Ascending aorta (tissue), 2 donors: ENCODE measurements around the gene ABCB8. TPM values are rescaled to one million over a fixed set of nuclear protein-coding genes. Genes with fewer than 3 reads are reported as not detected.
A peak's percentile ranks its signal among the peaks of the same experiment; 100 is the strongest.

Source experiments
- DNase-seq, 2 donors: peaks; one replicate each; pipeline ENCODE4 v3.0.0-alpha.2; 2019; ENCODE audit warnings: low spot score in 2 of 2
- H3K27ac ChIP-seq, 2 donors: fragments of 200-600 bp; sonication (generic); one replicate each; pipeline ENCODE4 v1.5.1; 2016 to 2017; ENCODE audit warnings: mild to moderate bottlenecking in 1 of 2
- H3K27me3 ChIP-seq: fragments of 200-600 bp; sonication (generic); one replicate; pipeline ENCODE4 v1.5.1; 2017
- H3K36me3 ChIP-seq, 2 donors: fragments of 200-600 bp; sonication (generic); one replicate each; pipeline ENCODE4 v1.5.1; 2016
- H3K4me1 ChIP-seq, 2 donors: fragments of 200-600 bp; sonication (generic); one replicate each; pipeline ENCODE4 v1.5.1; 2016 to 2017; ENCODE audit warnings: mild to moderate bottlenecking in 1 of 2
- H3K4me3 ChIP-seq, 2 donors: fragments of 200-600 bp; sonication (generic); one replicate each; pipeline ENCODE4 v1.5.1; 2016 to 2017; ENCODE audit warnings: mild to moderate bottlenecking in 1 of 2
- H3K9me3 ChIP-seq, 2 donors: fragments of 200-600 bp; sonication (generic); one replicate each; pipeline ENCODE4 v1.5.1; 2016
- CTCF ChIP-seq, 3 experiments: fragments of 200-600 bp in 2 of 3; fragments of 450-650 bp in 1 of 3; sonication (generic) in 2 of 3; IDR thresholded peaks; one replicate each; pipeline ENCODE4 v1.5.1; 2016 to 2019; ENCODE audit warnings: antibody characterized with exemption in 3 of 3, mild to moderate bottlenecking in 1 of 3, moderate library complexity in 1 of 3
- intact Hi-C: fragments of 100-400 bp; cut with DNase I; formaldehyde crosslinking; loops from one replicate; pipeline ENCODE4 v1.15.1; 2023
- total RNA-seq: library from RNA; depleted of rRNA; stranded (reverse); fragments of >200 nt; gene quantifications from one replicate; pipeline ENCODE4 v1.1.0, GENCODE V29; 2016

ABCB8 gene
- total RNA-seq, 1 donor from 2014 or later: 50.8 TPM

- Histone ChIP-seq H3K4me3 (peak within 1 kb of the TSS; percentile 92 to 95), H3K9me3 (no peaks in the 10 kb centered on the region), H3K4me1 (peaks cover 21 to 44% of the 10 kb centered on the region in 2 donors), H3K27me3 (no peaks in the 10 kb centered on the region), H3K36me3 (peaks cover 4 to 5% of the 10 kb centered on the region in 2 donors), H3K27ac (peak within 1 kb of the TSS; percentile 85 to 95)
- DNase-seq: peak in 1 of 2 donors; percentile 87
- peak in 2 of 3 experiments; percentile 53 to 61 for TF ChIP-seq CTCF (IDR thresholded peaks at IDR 0.05)
- intact Hi-C loops: loop anchor here (1.0 to 5.0 kb wide), 4 partner anchors 21 to 188 kb away; partner anchors contain the start of genes FASTK and SMARCD3
Measured at GRCh38 chr7:151059367-151060112, 31.3 kb downstream of the ABCB8 start, which contains the start of gene SLC4A2. TSS of gene SLC4A2 (plus strand) at chr7:151059589. CDS start at chr7:151061988, 2,399 bp downstream.

GRCh38 chr7:151060113-151060415, 31.8 kb downstream of the ABCB8 start:
- H3K4me3 ChIP-seq: peak overlapping the region; percentile 92 to 95
- intact Hi-C loops: loop anchor here (2.0 to 5.0 kb wide), 2 partner anchors 51 to 187 kb away; partner anchors contain the start of gene SMARCD3
- peaks cover 10% of the 10 kb centered on the region in 2 donors for H3K36me3 ChIP-seq
- no peaks in the 10 kb centered on the region for H3K27me3 ChIP-seq
- peaks cover 21 to 44% of the 10 kb centered on the region in 2 donors for H3K4me1 ChIP-seq
- peak overlapping the region; percentile 85 to 95 for H3K27ac ChIP-seq
- TF ChIP-seq CTCF (IDR thresholded peaks at IDR 0.05): no peak
- DNase-seq: no peak
- no peaks in the 10 kb centered on the region for H3K9me3 ChIP-seq

GRCh38 chr7:151060416-151061212, 32.4 kb downstream of the ABCB8 start:
- Histone ChIP-seq H3K27ac (peak overlapping the region; percentile 85 to 95), H3K4me3 (peak overlapping the region; percentile 92 to 95), H3K4me1 (peaks cover 21 to 44% of the 10 kb centered on the region in 2 donors), H3K9me3 (no peaks in the 10 kb centered on the region), H3K27me3 (no peaks in the 10 kb centered on the region), H3K36me3 (peaks cover 15 to 16% of the 10 kb centered on the region in 2 donors)
- intact Hi-C loops: loop anchor here (2.0 to 5.0 kb wide), 2 partner anchors 50 to 187 kb away; partner anchors contain the start of gene SMARCD3
- no peak for DNase-seq
- no peak for TF ChIP-seq CTCF (IDR thresholded peaks at IDR 0.05)

- Histone ChIP-seq H3K36me3 (peaks cover 21 to 23% of the 10 kb centered on the region in 2 donors), H3K27ac (peak overlapping the region; percentile 85 to 95), H3K4me3 (peak overlapping the region; percentile 92 to 95), H3K9me3 (no peaks in the 10 kb centered on the region), H3K27me3 (no peaks in the 10 kb centered on the region), H3K4me1 (peaks cover 21 to 44% of the 10 kb centered on the region in 2 donors)
- no peak for TF ChIP-seq CTCF (IDR thresholded peaks at IDR 0.05)
- DNase-seq: no peak
- intact Hi-C loops: loop anchor here (2.0 to 5.0 kb wide), 2 partner anchors 49 to 186 kb away; partner anchors contain the start of gene SMARCD3
Measured at GRCh38 chr7:151061213-151062110, 33.2 kb downstream of the ABCB8 start.

- peaks cover 27 to 29% of the 10 kb centered on the region in 2 donors for H3K36me3 ChIP-seq
- intact Hi-C loops: loop anchor here (5.0 kb wide), 1 partner anchor 185 kb away; the partner anchor contains the start of gene SMARCD3
- H3K27ac ChIP-seq: peak overlapping the region; percentile 85 to 95
- peaks cover 18 to 40% of the 10 kb centered on the region in 2 donors for H3K4me1 ChIP-seq
- no peak for TF ChIP-seq CTCF (IDR thresholded peaks at IDR 0.05)
- H3K27me3 ChIP-seq: no peaks in the 10 kb centered on the region
- no peaks in the 10 kb centered on the region for H3K9me3 ChIP-seq
- no peak for DNase-seq
- peak overlapping the region; percentile 25 to 41 for H3K4me3 ChIP-seq
Measured at GRCh38 chr7:151062111-151062398, 33.8 kb downstream of the ABCB8 start.
